HEK293 (cell line): ENCODE measurements around the gene UGT1A4.

Experiments used
- GLIS1 ChIP-seq: fragments of 450-650 bp; formaldehyde crosslinking; IDR thresholded peaks from 2 replicates; pipeline ENCODE4 v1.5.1; 2016; ENCODE audit warnings: missing biosample characterization, missing genetic modification characterization
- KLF1 ChIP-seq: fragments of 450-650 bp; formaldehyde crosslinking; IDR thresholded peaks from 2 replicates; pipeline ENCODE4 v1.5.1; 2016; ENCODE audit warnings: missing biosample characterization, missing genetic modification characterization
- SP2 ChIP-seq: fragments of 450-650 bp; formaldehyde crosslinking; IDR thresholded peaks from 2 replicates; pipeline ENCODE4 v1.5.1; 2016; ENCODE audit warnings: missing biosample characterization, missing genetic modification characterization
- TCF7L2 ChIP-seq: IDR thresholded peaks from 2 replicates; pipeline ENCODE4 v1.6.1; 2011; ENCODE audit warnings: low read depth, mild to moderate bottlenecking, inconsistent platforms, low read length, moderate library complexity, borderline replicate concordance
- YY1 ChIP-seq: fragments of 450-650 bp; formaldehyde crosslinking; IDR thresholded peaks from 2 replicates; pipeline ENCODE4 v1.5.1; 2018; ENCODE audit warnings: missing biosample characterization, missing genetic modification characterization
- ZBTB1 ChIP-seq: fragments of 450-650 bp; formaldehyde crosslinking; IDR thresholded peaks from 2 replicates; pipeline ENCODE4 v1.5.1; 2016; ENCODE audit warnings: missing biosample characterization, missing genetic modification characterization
- ZFP3 ChIP-seq: fragments of 450-650 bp; formaldehyde crosslinking; IDR thresholded peaks from 2 replicates; pipeline ENCODE4 v1.5.1; 2016; ENCODE audit warnings: low read depth, missing biosample characterization, missing genetic modification characterization
- ZNF624 ChIP-seq: fragments of 450-650 bp; formaldehyde crosslinking; IDR thresholded peaks from 2 replicates; pipeline ENCODE4 v1.5.1; 2017; ENCODE audit warnings: missing biosample characterization, missing genetic modification characterization
- ZNF664 ChIP-seq: fragments of 450-650 bp; formaldehyde crosslinking; IDR thresholded peaks from 2 replicates; pipeline ENCODE4 v1.5.1; 2016; ENCODE audit warnings: missing biosample characterization, missing genetic modification characterization
- TF ChIP-seq, protein P1 (sequence below): fragments of 450-650 bp; formaldehyde crosslinking; IDR thresholded peaks from 2 replicates; pipeline ENCODE4 v1.5.1; 2016; ENCODE audit warnings: missing biosample characterization, missing genetic modification characterization
- TF ChIP-seq, protein P2 (sequence below): fragments of 450-650 bp; formaldehyde crosslinking; IDR thresholded peaks from 2 replicates; pipeline ENCODE4 v1.5.1; 2016; ENCODE audit warnings: missing biosample characterization, missing genetic modification characterization
- TF ChIP-seq, protein P3 (sequence below): fragments of 450-650 bp; formaldehyde crosslinking; IDR thresholded peaks from 2 replicates; pipeline ENCODE4 v1.5.1; 2016; ENCODE audit warnings: missing biosample characterization, missing genetic modification characterization, borderline replicate concordance

DNA sequence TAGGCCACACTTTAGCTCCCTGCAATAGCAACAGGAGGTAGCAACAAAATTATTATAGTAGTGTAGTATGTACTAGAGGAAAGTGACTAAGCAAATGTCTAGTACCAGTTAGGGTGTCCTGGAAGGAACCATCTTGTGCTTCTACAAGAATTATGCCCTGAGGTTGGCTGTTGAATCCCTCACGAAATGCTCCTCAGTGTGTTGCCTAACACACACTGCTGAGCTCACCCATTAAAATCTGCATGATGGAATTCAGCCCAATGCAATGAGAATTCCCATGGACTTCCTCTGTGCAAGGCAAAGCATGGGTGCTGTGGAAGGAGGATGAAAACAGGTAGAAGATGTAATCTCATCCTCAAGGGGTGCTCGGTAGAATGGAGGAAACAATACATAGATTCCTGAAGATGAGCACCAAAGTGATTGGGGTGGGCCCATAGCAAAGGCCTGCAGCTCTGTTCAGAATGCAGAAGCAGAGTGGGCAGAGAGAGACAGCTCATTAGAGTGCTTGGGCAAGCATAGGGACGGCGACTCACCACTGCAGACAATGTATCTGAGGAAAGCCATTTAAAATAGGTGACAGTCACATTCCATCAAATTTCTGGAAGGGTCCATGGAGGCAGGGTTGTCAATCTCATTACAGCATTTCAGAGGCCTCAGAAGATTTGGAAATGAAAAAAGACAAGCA is 38.0 kb upstream of the UGT1A4 start:
- TF ChIP-seq, protein P1, sequence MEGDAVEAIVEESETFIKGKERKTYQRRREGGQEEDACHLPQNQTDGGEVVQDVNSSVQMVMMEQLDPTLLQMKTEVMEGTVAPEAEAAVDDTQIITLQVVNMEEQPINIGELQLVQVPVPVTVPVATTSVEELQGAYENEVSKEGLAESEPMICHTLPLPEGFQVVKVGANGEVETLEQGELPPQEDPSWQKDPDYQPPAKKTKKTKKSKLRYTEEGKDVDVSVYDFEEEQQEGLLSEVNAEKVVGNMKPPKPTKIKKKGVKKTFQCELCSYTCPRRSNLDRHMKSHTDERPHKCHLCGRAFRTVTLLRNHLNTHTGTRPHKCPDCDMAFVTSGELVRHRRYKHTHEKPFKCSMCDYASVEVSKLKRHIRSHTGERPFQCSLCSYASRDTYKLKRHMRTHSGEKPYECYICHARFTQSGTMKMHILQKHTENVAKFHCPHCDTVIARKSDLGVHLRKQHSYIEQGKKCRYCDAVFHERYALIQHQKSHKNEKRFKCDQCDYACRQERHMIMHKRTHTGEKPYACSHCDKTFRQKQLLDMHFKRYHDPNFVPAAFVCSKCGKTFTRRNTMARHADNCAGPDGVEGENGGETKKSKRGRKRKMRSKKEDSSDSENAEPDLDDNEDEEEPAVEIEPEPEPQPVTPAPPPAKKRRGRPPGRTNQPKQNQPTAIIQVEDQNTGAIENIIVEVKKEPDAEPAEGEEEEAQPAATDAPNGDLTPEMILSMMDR (tag by site-specific recombination) = no peak
- no peak for TF ChIP-seq KLF1 (tag by site-specific recombination)
- TF ChIP-seq, protein P2, sequence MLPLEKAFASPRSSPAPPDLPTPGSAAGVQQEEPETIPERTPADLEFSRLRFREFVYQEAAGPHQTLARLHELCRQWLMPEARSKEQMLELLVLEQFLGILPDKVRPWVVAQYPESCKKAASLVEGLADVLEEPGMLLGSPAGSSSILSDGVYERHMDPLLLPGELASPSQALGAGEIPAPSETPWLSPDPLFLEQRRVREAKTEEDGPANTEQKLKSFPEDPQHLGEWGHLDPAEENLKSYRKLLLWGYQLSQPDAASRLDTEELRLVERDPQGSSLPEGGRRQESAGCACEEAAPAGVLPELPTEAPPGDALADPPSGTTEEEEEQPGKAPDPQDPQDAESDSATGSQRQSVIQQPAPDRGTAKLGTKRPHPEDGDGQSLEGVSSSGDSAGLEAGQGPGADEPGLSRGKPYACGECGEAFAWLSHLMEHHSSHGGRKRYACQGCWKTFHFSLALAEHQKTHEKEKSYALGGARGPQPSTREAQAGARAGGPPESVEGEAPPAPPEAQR (tag by site-specific recombination) = no peak
- TF ChIP-seq ZFP3 (tag by site-specific recombination) = no peak
- no peak for TF ChIP-seq ZNF624 (tag by site-specific recombination)
- no peak for TF ChIP-seq SP2
- TF ChIP-seq TCF7L2 = no peak
- TF ChIP-seq ZNF664 = no peak
- TF ChIP-seq GLIS1 (tag by site-specific recombination) = no peak
- no peak for TF ChIP-seq YY1 (tag by site-specific recombination)
- TF ChIP-seq, protein P3, sequence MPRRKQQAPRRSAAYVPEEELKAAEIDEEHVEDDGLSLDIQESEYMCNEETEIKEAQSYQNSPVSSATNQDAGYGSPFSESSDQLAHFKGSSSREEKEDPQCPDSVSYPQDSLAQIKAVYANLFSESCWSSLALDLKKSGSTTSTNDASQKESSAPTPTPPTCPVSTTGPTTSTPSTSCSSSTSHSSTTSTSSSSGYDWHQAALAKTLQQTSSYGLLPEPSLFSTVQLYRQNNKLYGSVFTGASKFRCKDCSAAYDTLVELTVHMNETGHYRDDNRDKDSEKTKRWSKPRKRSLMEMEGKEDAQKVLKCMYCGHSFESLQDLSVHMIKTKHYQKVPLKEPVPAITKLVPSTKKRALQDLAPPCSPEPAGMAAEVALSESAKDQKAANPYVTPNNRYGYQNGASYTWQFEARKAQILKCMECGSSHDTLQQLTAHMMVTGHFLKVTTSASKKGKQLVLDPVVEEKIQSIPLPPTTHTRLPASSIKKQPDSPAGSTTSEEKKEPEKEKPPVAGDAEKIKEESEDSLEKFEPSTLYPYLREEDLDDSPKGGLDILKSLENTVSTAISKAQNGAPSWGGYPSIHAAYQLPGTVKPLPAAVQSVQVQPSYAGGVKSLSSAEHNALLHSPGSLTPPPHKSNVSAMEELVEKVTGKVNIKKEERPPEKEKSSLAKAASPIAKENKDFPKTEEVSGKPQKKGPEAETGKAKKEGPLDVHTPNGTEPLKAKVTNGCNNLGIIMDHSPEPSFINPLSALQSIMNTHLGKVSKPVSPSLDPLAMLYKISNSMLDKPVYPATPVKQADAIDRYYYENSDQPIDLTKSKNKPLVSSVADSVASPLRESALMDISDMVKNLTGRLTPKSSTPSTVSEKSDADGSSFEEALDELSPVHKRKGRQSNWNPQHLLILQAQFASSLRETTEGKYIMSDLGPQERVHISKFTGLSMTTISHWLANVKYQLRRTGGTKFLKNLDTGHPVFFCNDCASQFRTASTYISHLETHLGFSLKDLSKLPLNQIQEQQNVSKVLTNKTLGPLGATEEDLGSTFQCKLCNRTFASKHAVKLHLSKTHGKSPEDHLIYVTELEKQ (tag by site-specific recombination) = no peak
- no peak for TF ChIP-seq ZBTB1 (tag by site-specific recombination)
